Measurements from ENCODE around the gene SLC8B1.

- no peak for TF ChIP-seq CTCF (conservative IDR thresholded peaks at IDR 0.05; ENCODE audit: low read depth, low read length)
- TF ChIP-seq MAFK (IDR thresholded peaks at IDR 0.05; ENCODE audit: low read depth, low read length), result no peak
Observed at GRCh38 chr12:113302886-113303640, 31.8 kb downstream of the SLC8B1 start.

Measured in IMR-90 (cell line).